OCI-LY7 (cell line): ENCODE data around the gene SUPT3H. TPM values are rescaled to one million over a fixed set of nuclear protein-coding genes. Genes with fewer than 3 reads are reported as not detected.

Experiments used
- BruUV-seq: library from RNA; stranded (reverse); fragments of 400-500 nt; replicated peaks from 2 replicates; lab custom pipeline; 2021; lab: Mats Ljungman, UMichigan
- CTCF ChIA-PET: fragments of 300-600 bp; sonication (Branson Sonifier 250); formaldehyde crosslinking; loops from one replicate; lab custom pipeline; 2022; ENCODE audit warnings: antibody characterized with exemption; ENCODE audit not compliant: unreplicated experiment; lab: Charles Lee
- POLR2A ChIA-PET: fragments of 300-600 bp; sonication (Branson Sonifier 250); formaldehyde crosslinking; loops from one replicate; lab custom pipeline; 2022; ENCODE audit warnings: antibody characterized with exemption; lab: Charles Lee
- DNase-seq: peaks from one replicate; pipeline ENCODE4 v3.0.0-alpha.2; 2015; ENCODE audit warnings: low spot score
- H2AFZ ChIP-seq: fragments of 200-600 bp; sonication (generic), shearing (Covaris generic); 2 replicates; pipeline ENCODE4 v1.6.1; 2014; ENCODE audit warnings: mild to moderate bottlenecking, antibody characterized with exemption, low read length, moderate library complexity
- H3K27ac ChIP-seq: fragments of 200-600 bp; sonication (generic); 2 replicates; pipeline ENCODE4 v1.5.1; 2014; ENCODE audit warnings: mixed run types, low read depth, mild to moderate bottlenecking, moderate library complexity, low read length, inconsistent platforms; ENCODE audit not compliant: poor library complexity, severe bottlenecking
- H3K36me3 ChIP-seq: fragments of 200-600 bp; sonication (generic); 2 replicates; pipeline ENCODE4 v1.6.1; 2014; ENCODE audit warnings: mild to moderate bottlenecking, antibody characterized with exemption, low read length, moderate library complexity, mixed read lengths; ENCODE audit not compliant: insufficient read depth
- H3K4me1 ChIP-seq: fragments of 200-600 bp; sonication (generic); 2 replicates; pipeline ENCODE4 v1.5.1; 2014; ENCODE audit warnings: mild to moderate bottlenecking, low read length; ENCODE audit not compliant: insufficient read depth, poor library complexity, severe bottlenecking
- H3K4me2 ChIP-seq: fragments of 200-600 bp; sonication (generic); 2 replicates; pipeline ENCODE4 v1.6.1; 2014; ENCODE audit warnings: mild to moderate bottlenecking, low read length
- H3K4me3 ChIP-seq: fragments of 200-600 bp; sonication (generic); 2 replicates; pipeline ENCODE4 v1.5.1; 2014; ENCODE audit warnings: mild to moderate bottlenecking, low read depth, low read length; ENCODE audit not compliant: poor library complexity, severe bottlenecking
- H3K79me2 ChIP-seq: fragments of 200-600 bp; sonication (generic); 2 replicates; pipeline ENCODE4 v1.6.1; 2016; ENCODE audit warnings: low read depth, mild to moderate bottlenecking, low read length, moderate library complexity, mixed read lengths; ENCODE audit not compliant: insufficient read depth
- H3K9me2 ChIP-seq: fragments of 200-600 bp; sonication (generic); 2 replicates; pipeline ENCODE4 v1.6.1; 2016; ENCODE audit warnings: mild to moderate bottlenecking, low read length, mixed read lengths; ENCODE audit not compliant: insufficient read depth
- H3K9me3 ChIP-seq: fragments of 200-600 bp; sonication (generic); 2 replicates; pipeline ENCODE4 v1.6.1; 2014; ENCODE audit warnings: mild to moderate bottlenecking, mixed run types, low read length, mixed read lengths
- H4K20me1 ChIP-seq: fragments of 200-600 bp; sonication (generic); 2 replicates; pipeline ENCODE4 v1.6.1; 2014; ENCODE audit warnings: mild to moderate bottlenecking, antibody characterized with exemption, low read length, moderate library complexity, mixed read lengths; ENCODE audit not compliant: insufficient read depth
- CTCF ChIP-seq: fragments of 200-600 bp; sonication (generic); conservative IDR thresholded peaks from 2 replicates; pipeline ENCODE4 v1.5.1; 2014; ENCODE audit warnings: mild to moderate bottlenecking, antibody characterized with exemption, low read length, moderate library complexity, mixed read lengths
- EZH2phosphoT487 ChIP-seq: fragments of 200-600 bp; sonication (generic); IDR thresholded peaks from 2 replicates; pipeline ENCODE4 v1.6.1; 2018; ENCODE audit warnings: low read depth, borderline replicate concordance, mild to moderate bottlenecking, mixed run types, antibody characterized with exemption, low read length, moderate library complexity, mixed read lengths
- intact Hi-C: fragments of 100-400 bp; cut with micrococcal nuclease; formaldehyde crosslinking; loops from one replicate; pipeline ENCODE4 v1.10.0; 2022; ENCODE audit not compliant: unreplicated experiment
- total RNA-seq, 2 experiments: library from RNA; depleted of rRNA in 1 of 2; stranded (reverse); fragments of >200 nt in 1 of 2; shearing (Covaris generic) in 1 of 2; gene quantifications; 2 replicates each; pipeline ENCODE4 v1.2.3, GENCODE V29; 2014 to 2022

Gene SUPT3H
- total RNA-seq, 2 experiments from 2014 or later = 1.1 to 7.1 TPM

GRCh38 chr6:44959651-44960050, 418.1 kb downstream of the SUPT3H start:
- Histone ChIP-seq H3K9me3 (no peaks in the 10 kb centered on the region), H2AFZ (no peak overlapping the region), H3K4me1 (no peaks in the 10 kb centered on the region), H3K79me2 (no peaks in the 10 kb centered on the region), H3K36me3 (no peaks in the 10 kb centered on the region), H3K4me2 (no peak overlapping the region), H3K9me2 (no peaks in the 10 kb centered on the region), H3K27ac (no peak overlapping the region), H3K4me3 (no peak overlapping the region), H4K20me1 (no peaks in the 10 kb centered on the region)
- no peak for DNase-seq
- POLR2A ChIA-PET = interaction anchor here (1.1 kb wide), 1 partner anchor 66 kb away, joined by 3 read pairs; no protein-coding TSS in a partner anchor
- intact Hi-C loops = no loop called here
- TF ChIP-seq EZH2phosphoT487 = no peak
- no peak for TF ChIP-seq CTCF
- CTCF ChIA-PET = no interaction called here
- no TSS peak for BruUV-seq

DNA sequence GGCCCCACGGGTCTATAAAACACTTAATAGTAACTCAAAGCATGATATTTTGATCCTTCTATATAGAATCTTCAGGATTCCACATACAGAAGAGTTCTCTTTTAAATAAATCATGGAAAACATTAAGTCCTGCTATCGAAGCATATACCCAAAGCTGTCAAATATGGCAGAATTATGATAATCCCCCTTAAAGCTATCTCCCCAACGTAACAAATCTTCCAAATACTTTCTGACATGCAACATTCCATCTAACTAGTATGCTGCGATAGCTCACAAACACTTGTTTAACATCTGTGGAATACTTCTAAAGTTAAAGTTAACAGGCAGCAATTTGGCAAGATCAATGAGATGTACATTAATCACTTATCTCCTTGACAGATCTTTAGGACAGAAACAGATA, 420.6 kb downstream of the SUPT3H start:
- Histone ChIP-seq H3K4me2 (no peak overlapping the region), H3K27ac (no peak overlapping the region), H3K79me2 (no peaks in the 10 kb centered on the region), H3K4me1 (no peaks in the 10 kb centered on the region), H3K9me2 (no peaks in the 10 kb centered on the region), H3K36me3 (no peaks in the 10 kb centered on the region), H4K20me1 (no peaks in the 10 kb centered on the region), H3K4me3 (no peak overlapping the region), H2AFZ (no peak overlapping the region), H3K9me3 (no peaks in the 10 kb centered on the region)
- DNase-seq = no peak
- ChIA-PET POLR2A (interaction anchor here (0.5 kb wide), 1 partner anchor 1140 kb away, joined by 3 read pairs; no protein-coding TSS in a partner anchor), CTCF (no interaction called here)
- intact Hi-C loops = no loop called here
- BruUV-seq = no TSS peak
- TF ChIP-seq CTCF (no peak), EZH2phosphoT487 (no peak)

GRCh38 chr6:44956396-44956795, 421.3 kb downstream of the SUPT3H start:
- H3K4me2 ChIP-seq = no peak overlapping the region
- TF ChIP-seq CTCF (no peak), EZH2phosphoT487 (no peak)
- no TSS peak for BruUV-seq
- DNase-seq = no peak
- no peaks in the 10 kb centered on the region for H3K9me3 ChIP-seq
- H3K4me3 ChIP-seq = no peak overlapping the region
- H3K4me1 ChIP-seq = no peaks in the 10 kb centered on the region
- no peaks in the 10 kb centered on the region for H4K20me1 ChIP-seq
- no peak overlapping the region for H2AFZ ChIP-seq
- H3K9me2 ChIP-seq = no peaks in the 10 kb centered on the region
- H3K79me2 ChIP-seq = no peaks in the 10 kb centered on the region
- H3K36me3 ChIP-seq = no peaks in the 10 kb centered on the region
- ChIA-PET CTCF (no interaction called here), POLR2A (no interaction called here)
- no peak overlapping the region for H3K27ac ChIP-seq
- intact Hi-C loops = no loop called here
